Neural cell (in vitro differentiated cells): ENCODE results near the gene SERPINH1. TPM values are rescaled to one million over a fixed set of nuclear protein-coding genes. Genes with fewer than 3 reads are reported as not detected.

Experiments used
- H2AFZ ChIP-seq: fragments of 200-600, 300-800 bp; sonication (generic), shearing (Covaris generic); 2 replicates; pipeline ENCODE4 v1.6.0; 2014; ENCODE audit warnings: low read depth, mild to moderate bottlenecking, antibody characterized with exemption, low read length, moderate library complexity
- H3F3A ChIP-seq: fragments of 200-600 bp; shearing (Covaris generic); 2 replicates; pipeline ENCODE4 v1.6.1; 2016; ENCODE audit warnings: mild to moderate bottlenecking, moderate library complexity, mixed read lengths, antibody characterized with exemption, low read length; ENCODE audit not compliant: insufficient read depth, poor library complexity, severe bottlenecking
- H3K27ac ChIP-seq: fragments of 200-600, 300-800 bp; sonication (generic), shearing (Covaris generic); 2 replicates; pipeline ENCODE4 v1.5.1; 2014; ENCODE audit warnings: mild to moderate bottlenecking, low read length, moderate library complexity
- H3K27me3 ChIP-seq: fragments of 300-800, 200-600 bp; sonication (generic), shearing (Covaris generic); 2 replicates; pipeline ENCODE4 v1.6.0; 2014; ENCODE audit warnings: mild to moderate bottlenecking, low read depth, low read length, moderate library complexity; ENCODE audit not compliant: insufficient read depth
- H3K36me3 ChIP-seq: fragments of 300-800, 200-600 bp; sonication (generic), shearing (Covaris generic); 2 replicates; pipeline ENCODE4 v1.5.1; 2014; ENCODE audit warnings: mild to moderate bottlenecking, antibody characterized with exemption, low read length, moderate library complexity; ENCODE audit not compliant: insufficient read depth
- H3K4me2 ChIP-seq: fragments of 300-800, 200-600 bp; sonication (generic), shearing (Covaris generic); 2 replicates; pipeline ENCODE4 v1.6.0; 2014; ENCODE audit warnings: mild to moderate bottlenecking, low read length
- H3K4me3 ChIP-seq: fragments of 300-800, 200-600 bp; sonication (generic), shearing (Covaris generic); 2 replicates; pipeline ENCODE4 v1.5.1; 2014; ENCODE audit warnings: mild to moderate bottlenecking, low read length, moderate library complexity
- H3K79me2 ChIP-seq: fragments of 200-600 bp; shearing (Covaris generic); replicated peaks from 2 replicates; pipeline ENCODE4 v1.6.0; 2014; ENCODE audit warnings: mild to moderate bottlenecking, low read length, moderate library complexity; ENCODE audit not compliant: insufficient read depth
- H3K9ac ChIP-seq: fragments of 300-800, 200-600 bp; sonication (generic), shearing (Covaris generic); 2 replicates; pipeline ENCODE4 v1.6.1; 2016; ENCODE audit warnings: mild to moderate bottlenecking, low read length, mixed read lengths
- H3K9me2 ChIP-seq: fragments of 200-600 bp; shearing (Covaris generic); 2 replicates; pipeline ENCODE4 v1.6.1; 2016; ENCODE audit warnings: mild to moderate bottlenecking, low read length, mixed read lengths; ENCODE audit not compliant: insufficient read depth
- H3K9me3 ChIP-seq: fragments of 200-600, 300-800 bp; sonication (generic), shearing (Covaris generic); 2 replicates; pipeline ENCODE4 v1.6.1; 2016; ENCODE audit warnings: mild to moderate bottlenecking, mixed run types, low read length, moderate library complexity, mixed read lengths
- H4K20me1 ChIP-seq: fragments of 200-600 bp; shearing (Covaris generic); 2 replicates; pipeline ENCODE4 v1.6.1; 2016; ENCODE audit warnings: mild to moderate bottlenecking, mixed run types; ENCODE audit not compliant: insufficient read depth
- CTCF ChIP-seq: fragments of 450-650 bp; IDR thresholded peaks from 2 replicates; pipeline ENCODE4 v1.5.1; 2014; ENCODE audit warnings: antibody characterized with exemption, mild to moderate bottlenecking, moderate library complexity; ENCODE audit not compliant: poor library complexity, severe bottlenecking
- EP300 ChIP-seq: fragments of 450-650 bp; conservative IDR thresholded peaks from 2 replicates; pipeline ENCODE4 v1.6.1; 2014; ENCODE audit warnings: antibody characterized with exemption, mild to moderate bottlenecking, moderate library complexity; ENCODE audit not compliant: poor library complexity, severe bottlenecking
- EZH2 ChIP-seq: fragments of 200-600, 300-800 bp; shearing (Covaris generic), sonication (generic); IDR thresholded peaks from 2 replicates; pipeline ENCODE4 v1.6.1; 2014; ENCODE audit warnings: antibody characterized with exemption, low read length, borderline replicate concordance, mild to moderate bottlenecking; ENCODE audit not compliant: insufficient read depth, poor library complexity, severe bottlenecking
- MXI1 ChIP-seq: fragments of 450-650 bp; conservative IDR thresholded peaks from 2 replicates; pipeline ENCODE4 v1.6.1; 2014; ENCODE audit warnings: antibody characterized with exemption, mild to moderate bottlenecking; ENCODE audit not compliant: poor library complexity, severe bottlenecking
- POLR2AphosphoS5 ChIP-seq: IDR thresholded peaks from 2 replicates; pipeline ENCODE4 v1.6.1; 2012
- RAD21 ChIP-seq: fragments of 450-650 bp; conservative IDR thresholded peaks from 2 replicates; pipeline ENCODE4 v1.6.1; 2014; ENCODE audit warnings: antibody characterized with exemption, mild to moderate bottlenecking, moderate library complexity
- REST ChIP-seq: IDR thresholded peaks from 2 replicates; pipeline ENCODE4 v1.6.1; 2012; ENCODE audit warnings: borderline replicate concordance
- SMC3 ChIP-seq: fragments of 450-650 bp; conservative IDR thresholded peaks from 2 replicates; pipeline ENCODE4 v1.6.1; 2014; ENCODE audit warnings: antibody characterized with exemption, mild to moderate bottlenecking, moderate library complexity; ENCODE audit not compliant: poor library complexity
- TAF1 ChIP-seq: IDR thresholded peaks from 2 replicates; pipeline ENCODE4 v1.6.1; 2012; ENCODE audit warnings: low read depth
- polyA plus RNA-seq: library from polyadenylated mRNA; depleted of rRNA; stranded (reverse); fragments of >200 nt; gene quantifications from 2 replicates; pipeline ENCODE4 v1.2.3, GENCODE V29; 2014

SERPINH1 gene
- polyA plus RNA-seq, 1 donor from 2014 or later = 16.1 TPM

- Histone ChIP-seq H2AFZ (no peak overlapping the region), H3K27ac (no peak overlapping the region), H3F3A (no peaks in the 10 kb centered on the region), H3K9me3 (no peaks in the 10 kb centered on the region), H3K27me3 (no peaks in the 10 kb centered on the region), H3K4me3 (no peak overlapping the region), H3K9ac (no peak overlapping the region), H3K79me2 (no peaks in the 10 kb centered on the region), H3K36me3 (peaks cover 11% of the 10 kb centered on the region), H3K9me2 (no peaks in the 10 kb centered on the region), H4K20me1 (no peaks in the 10 kb centered on the region), H3K4me2 (no peak overlapping the region)
- TF ChIP-seq RAD21 = no peak
- no peak for TF ChIP-seq SMC3
- TF ChIP-seq TAF1 = no peak
- no peak for TF ChIP-seq CTCF
Measured at GRCh38 chr11:75603791-75604736, 42.0 kb downstream of the SERPINH1 start.

- Histone ChIP-seq H3K9ac (no peak overlapping the region), H3K4me3 (no peak overlapping the region), H3K9me3 (no peaks in the 10 kb centered on the region), H4K20me1 (no peaks in the 10 kb centered on the region), H3K27me3 (no peaks in the 10 kb centered on the region), H3K4me2 (no peak overlapping the region), H3K27ac (no peak overlapping the region), H3K36me3 (peaks cover 11% of the 10 kb centered on the region), H3F3A (no peaks in the 10 kb centered on the region), H2AFZ (no peak overlapping the region), H3K9me2 (no peaks in the 10 kb centered on the region), H3K79me2 (peaks cover 8% of the 10 kb centered on the region)
- TF ChIP-seq TAF1 (no peak), REST (no peak), SMC3 (no peak), EZH2 (no peak), RAD21 (no peak), CTCF (no peak), EP300 (no peak), MXI1 (no peak), POLR2AphosphoS5 (no peak)
Measured at GRCh38 chr11:75606099-75606498, 44.0 kb downstream of the SERPINH1 start.
